Testis (tissue), 2 donors: Measurements from ENCODE around the gene ARHGAP40.

ENCODE experiments used
- CTCF ChIP-seq, 3 experiments: fragments of 450-650 bp in 2 of 3; fragments of 200-600 bp in 1 of 3; sonication (generic) in 1 of 3; IDR thresholded peaks; one replicate each; pipeline ENCODE4 v1.5.1; 2016 to 2019; ENCODE audit warnings: antibody characterized with exemption in 3 of 3, mild to moderate bottlenecking in 2 of 3, moderate library complexity in 1 of 3
- POLR2A ChIP-seq: fragments of 450-650 bp; IDR thresholded peaks from one replicate; pipeline ENCODE4 v1.6.1; 2017; ENCODE audit warnings: antibody characterized with exemption, mild to moderate bottlenecking, moderate library complexity

GRCh38 chr20:38673261-38673660 is 71.7 kb downstream of the ARHGAP40 start:
- no peak for TF ChIP-seq CTCF (IDR thresholded peaks at IDR 0.05)
- TF ChIP-seq POLR2A = no peak
